ENCODE measurements around the gene JAK1.

DNA sequence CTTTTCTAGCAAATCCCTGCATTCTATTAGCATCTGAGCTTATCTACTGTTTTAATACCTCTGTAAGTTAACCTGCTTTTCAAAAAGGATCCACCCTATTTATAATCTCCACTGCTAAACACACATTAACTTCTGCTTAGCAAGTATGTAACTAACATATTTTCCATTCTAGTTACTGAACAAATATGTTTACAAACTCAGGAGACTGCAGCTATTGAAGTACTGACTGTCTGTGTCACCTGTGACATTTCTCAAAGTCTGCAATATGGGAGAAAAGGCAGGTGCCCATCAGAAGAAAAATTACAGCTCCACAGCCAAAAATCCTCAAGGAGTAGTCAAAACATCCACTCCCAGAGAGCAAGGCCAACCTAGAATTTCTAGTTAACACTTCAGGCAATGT lies 88.3 kb downstream of the JAK1 start:
- TF ChIP-seq CEBPB (IDR thresholded peaks at IDR 0.05) (no peak), POLR2A (IDR thresholded peaks at IDR 0.05; ENCODE audit: low read length) (no peak), ZC3H11A (IDR thresholded peaks at IDR 0.05) (no peak)
- TF ChIP-seq, protein P1, sequence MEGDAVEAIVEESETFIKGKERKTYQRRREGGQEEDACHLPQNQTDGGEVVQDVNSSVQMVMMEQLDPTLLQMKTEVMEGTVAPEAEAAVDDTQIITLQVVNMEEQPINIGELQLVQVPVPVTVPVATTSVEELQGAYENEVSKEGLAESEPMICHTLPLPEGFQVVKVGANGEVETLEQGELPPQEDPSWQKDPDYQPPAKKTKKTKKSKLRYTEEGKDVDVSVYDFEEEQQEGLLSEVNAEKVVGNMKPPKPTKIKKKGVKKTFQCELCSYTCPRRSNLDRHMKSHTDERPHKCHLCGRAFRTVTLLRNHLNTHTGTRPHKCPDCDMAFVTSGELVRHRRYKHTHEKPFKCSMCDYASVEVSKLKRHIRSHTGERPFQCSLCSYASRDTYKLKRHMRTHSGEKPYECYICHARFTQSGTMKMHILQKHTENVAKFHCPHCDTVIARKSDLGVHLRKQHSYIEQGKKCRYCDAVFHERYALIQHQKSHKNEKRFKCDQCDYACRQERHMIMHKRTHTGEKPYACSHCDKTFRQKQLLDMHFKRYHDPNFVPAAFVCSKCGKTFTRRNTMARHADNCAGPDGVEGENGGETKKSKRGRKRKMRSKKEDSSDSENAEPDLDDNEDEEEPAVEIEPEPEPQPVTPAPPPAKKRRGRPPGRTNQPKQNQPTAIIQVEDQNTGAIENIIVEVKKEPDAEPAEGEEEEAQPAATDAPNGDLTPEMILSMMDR (IDR thresholded peaks at IDR 0.05) = no peak
